Activated CD8-positive, alpha-beta memory T cell treated with anti-CD3 and anti-CD28 coated beads for 48 hours (primary cell): ENCODE results near the gene RACGAP1.

Experiments
- DNase-seq, 3 experiments: peaks; one replicate each; pipeline ENCODE4 v3.0.0-alpha.2; 2020; ENCODE audit warnings: low read depth in 2 of 3, low spot score in 2 of 3

The RACGAP1 gene

GRCh38 chr12:50057000-50057841 is 31.9 kb upstream of the RACGAP1 start, which contains the start of gene ASIC1:
Gene ASIC1, plus strand, starts transcription at chr12:50057596. Its CDS starts 1,171 bp downstream, at chr12:50058767.
- peak in 1 of 3 experiments; percentile 58 for DNase-seq

- DNase-seq, result no peak
Observed at GRCh38 chr12:50056639-50056976, 31.3 kb upstream of the RACGAP1 start.

GRCh38 chr12:50055831-50056638 is 30.7 kb upstream of the RACGAP1 start:
- peak in 2 of 3 experiments; percentile 37 to 42 for DNase-seq

GRCh38 chr12:50053583-50053982 is 28.3 kb upstream of the RACGAP1 start:
- DNase-seq, result no peak

GRCh38 chr12:50052964-50053363 is 27.7 kb upstream of the RACGAP1 start:
- no peak for DNase-seq

GRCh38 chr12:50052544-50052943 is 27.2 kb upstream of the RACGAP1 start:
- no peak for DNase-seq

- DNase-seq, result no peak
Observed at GRCh38 chr12:50051101-50051806, 26.0 kb upstream of the RACGAP1 start.

GRCh38 chr12:50050410-50051098 is 25.3 kb upstream of the RACGAP1 start:
- no peak for DNase-seq

GRCh38 chr12:50050119-50050385 is 24.8 kb upstream of the RACGAP1 start:
- no peak for DNase-seq

GRCh38 chr12:50049254-50050118 is 24.2 kb upstream of the RACGAP1 start:
- no peak for DNase-seq

GRCh38 chr12:50047693-50048250 is 22.5 kb upstream of the RACGAP1 start:
- DNase-seq, result no peak

- DNase-seq, result no peak
Observed at GRCh38 chr12:50043854-50044253, 18.6 kb upstream of the RACGAP1 start.

GRCh38 chr12:50043308-50043707 is 18.0 kb upstream of the RACGAP1 start:
- no peak for DNase-seq

- no peak for DNase-seq
Observed at GRCh38 chr12:50042693-50043092, 17.4 kb upstream of the RACGAP1 start.

- no peak for DNase-seq
Observed at GRCh38 chr12:50041962-50042361, 16.7 kb upstream of the RACGAP1 start.

GRCh38 chr12:50041062-50041860 is 16.0 kb upstream of the RACGAP1 start:
- DNase-seq, result no peak

- no peak for DNase-seq
Observed at GRCh38 chr12:50040657-50041056, 15.4 kb upstream of the RACGAP1 start.

- DNase-seq, result peak; percentile 64 to 99 (median 96)
Observed at GRCh38 chr12:50039151-50039835, 14.0 kb upstream of the RACGAP1 start.

GRCh38 chr12:50038336-50038735 is 13.0 kb upstream of the RACGAP1 start:
- no peak for DNase-seq
